GM12865 (cell line): ENCODE results near the gene AP2A2.

Source experiments
- DNase-seq: peaks from one replicate; pipeline ENCODE4 v3.0.0; 2010; ENCODE audit warnings: low read depth
- H3K4me3 ChIP-seq: 2 replicates; pipeline ENCODE4 v1.5.1; 2011; ENCODE audit warnings: mild to moderate bottlenecking, low read depth, low read length, control low read depth
- CTCF ChIP-seq: IDR thresholded peaks from 2 replicates; pipeline ENCODE4 v1.5.1; 2011; ENCODE audit warnings: low read length, control low read depth, low read depth, inconsistent platforms; ENCODE audit not compliant: insufficient read depth; ENCODE audit errors: missing control alignments

The AP2A2 gene

DNA sequence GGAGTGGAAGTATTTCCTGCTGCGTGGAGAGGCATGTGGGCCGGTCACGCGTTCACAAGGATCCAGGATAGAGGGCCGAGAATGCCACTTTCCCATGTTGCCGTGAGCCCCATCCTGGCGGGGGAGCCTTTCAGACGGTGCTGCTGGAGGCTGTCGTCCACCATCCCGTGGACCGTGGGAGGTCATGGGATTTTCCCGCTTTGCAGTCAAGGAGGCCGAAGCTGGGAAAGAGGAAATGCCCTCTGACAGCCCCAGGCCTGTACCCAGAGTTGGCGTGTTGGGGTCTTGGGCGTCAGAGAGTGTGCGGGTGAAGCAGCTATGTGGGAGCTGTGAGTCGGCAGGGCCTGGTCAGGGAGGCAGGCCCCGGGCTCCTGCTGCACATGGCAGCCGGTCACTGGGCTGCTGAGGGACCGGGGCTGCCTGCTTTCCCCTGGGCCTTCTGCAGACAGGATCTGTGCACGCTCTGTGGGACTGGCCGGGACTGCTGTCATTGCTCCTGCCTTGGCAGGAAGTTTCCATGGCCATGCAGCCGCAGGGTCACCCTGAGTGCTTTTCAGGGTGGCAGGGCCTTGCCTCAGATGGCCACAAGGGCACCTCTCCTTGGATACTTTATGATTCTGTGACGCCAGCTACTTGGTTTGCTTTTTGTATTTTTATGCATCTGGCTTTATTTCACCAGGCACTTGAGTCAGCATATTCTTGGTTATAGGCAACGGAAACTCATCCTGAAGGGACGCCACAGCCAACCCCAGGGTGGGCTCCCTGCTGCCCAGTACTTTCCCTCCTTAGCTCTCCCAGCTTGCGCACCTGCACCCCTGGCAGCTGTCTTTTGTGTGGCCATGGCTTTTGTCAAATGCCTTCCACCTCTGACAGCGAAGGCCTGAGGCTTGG lies 52.4 kb downstream of the AP2A2 start:
- no peak for DNase-seq
- no peak overlapping the region for H3K4me3 ChIP-seq
- TF ChIP-seq CTCF: no peak

DNA sequence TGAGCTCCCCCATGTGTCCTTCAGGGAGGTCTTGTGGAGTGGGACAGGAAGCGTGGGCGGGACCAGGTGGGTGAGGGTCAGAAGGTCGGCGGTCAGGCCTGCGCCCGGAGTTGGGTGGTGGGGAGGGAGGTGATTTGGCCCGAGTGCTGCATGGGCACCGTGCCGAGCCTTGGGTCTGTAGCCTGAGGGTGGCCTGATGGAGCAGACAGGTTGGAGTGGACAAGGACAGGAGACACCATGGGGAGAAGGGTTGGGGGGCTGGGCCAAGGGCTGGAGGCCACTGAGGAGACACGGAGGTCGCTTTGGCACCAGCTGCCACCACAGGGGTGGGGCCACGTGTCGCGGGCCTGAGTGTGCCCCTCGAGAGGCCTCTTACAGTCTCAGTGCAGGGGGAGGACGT lies 53.1 kb downstream of the AP2A2 start:
- no peak for DNase-seq
- H3K4me3 ChIP-seq: no peak overlapping the region
- no peak for TF ChIP-seq CTCF

DNA sequence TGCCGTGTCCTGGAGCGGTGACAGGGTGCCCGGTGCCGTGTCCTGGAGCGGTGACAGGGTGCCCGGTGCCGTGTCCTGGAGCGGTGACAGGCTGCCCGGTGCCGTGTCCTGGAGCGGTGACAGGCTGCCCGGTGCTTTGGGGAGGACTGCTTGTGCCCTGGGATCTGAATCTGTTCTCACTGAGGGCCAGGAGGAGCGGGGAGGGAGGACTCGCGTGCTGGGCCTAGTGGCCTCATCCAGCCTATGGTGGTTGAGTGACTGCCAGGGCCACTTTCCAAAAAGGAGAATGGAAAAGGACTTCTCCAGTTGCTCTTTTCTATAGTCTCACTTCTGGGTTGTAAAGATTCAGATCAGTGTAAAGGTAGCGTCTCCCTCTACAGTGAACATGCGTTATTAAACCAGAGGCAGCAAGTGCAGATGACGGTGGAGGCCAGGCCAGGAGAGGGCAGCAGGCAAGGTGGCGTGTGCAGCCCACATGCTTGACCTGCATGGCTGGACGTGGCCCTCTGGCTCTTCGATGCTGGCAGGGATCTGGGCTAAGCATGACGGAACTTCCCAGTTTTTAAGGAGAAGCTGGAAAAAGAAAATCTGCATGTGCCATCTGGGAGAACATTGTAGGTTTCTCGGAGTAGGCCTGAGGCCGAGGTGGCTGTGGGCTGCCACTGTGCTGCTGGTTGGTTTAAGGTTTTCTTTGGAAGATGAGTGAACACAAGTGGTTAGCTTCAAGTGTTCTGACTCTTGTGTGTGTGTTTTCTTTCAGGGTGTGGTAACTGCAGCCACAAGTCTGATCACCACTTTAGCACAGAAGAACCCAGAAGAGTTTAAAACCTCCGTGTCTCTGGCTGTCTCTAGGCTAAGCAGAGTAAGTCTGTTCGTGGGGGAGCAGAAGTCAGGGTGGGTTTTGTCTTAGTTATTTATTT lies 55.0 kb downstream of the AP2A2 start:
- DNase-seq: no peak
- no peak for TF ChIP-seq CTCF
- no peak overlapping the region for H3K4me3 ChIP-seq

DNA sequence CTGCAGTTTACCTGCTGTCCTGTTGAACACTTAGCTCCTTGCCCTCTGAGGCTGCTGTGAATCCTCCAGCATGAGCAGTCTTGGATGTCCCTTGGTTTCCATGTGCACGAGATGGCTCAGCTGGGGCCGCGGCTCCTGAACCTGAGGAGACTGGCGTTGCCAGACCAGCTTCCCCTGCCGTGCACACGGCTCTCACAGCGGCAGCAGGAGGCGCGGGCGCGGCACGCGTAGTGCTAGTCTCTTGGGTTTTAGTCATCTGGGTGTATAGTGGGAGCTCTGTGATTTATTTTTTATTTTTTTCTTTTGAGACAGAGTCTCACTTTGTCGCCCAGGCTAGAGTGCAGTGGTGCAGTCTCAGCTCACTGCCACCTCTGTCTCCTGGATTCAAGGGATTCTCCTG lies 56.1 kb downstream of the AP2A2 start:
- DNase-seq: no peak
- no peak overlapping the region for H3K4me3 ChIP-seq
- no peak for TF ChIP-seq CTCF

GRCh38 chr11:984546-984945 lies 58.9 kb downstream of the AP2A2 start:
- no peak for TF ChIP-seq CTCF
- no peak overlapping the region for H3K4me3 ChIP-seq
- no peak for DNase-seq

GRCh38 chr11:985406-985805 lies 59.7 kb downstream of the AP2A2 start:
- TF ChIP-seq CTCF: no peak
- no peak for DNase-seq
- no peak overlapping the region for H3K4me3 ChIP-seq
